GM13976 (cell line): ENCODE results near the gene CDK14.
"Not testable (repeated sequence)": the region's sequence is repeated elsewhere in the genome, so short reads cannot be mapped to it uniquely, and the experiment has no call there.

Experiments used
- DNase-seq: peaks from one replicate; pipeline ENCODE4 v3.0.0; 2012; ENCODE audit warnings: low spot score
- CTCF ChIP-seq: IDR thresholded peaks from 2 replicates; pipeline ENCODE4 v1.5.1; 2012; ENCODE audit warnings: borderline replicate concordance, mild to moderate bottlenecking; ENCODE audit not compliant: insufficient read depth; ENCODE audit errors: extremely low read depth, missing control alignments, control extremely low read depth
- in situ Hi-C: fragments of 300-500 bp; cut with MboI; formaldehyde crosslinking; loops from one replicate; pipeline ENCODE4 v1.12.0; 2022; ENCODE audit warnings: low sequenced_read_pairs, mixed read lengths, inconsistent platforms; ENCODE audit not compliant: unreplicated experiment

Gene CDK14

GRCh38 chr7:90928700-90929424 is 332.7 kb downstream of the CDK14 start:
- DNase-seq, in situ Hi-C loops: not testable (repeated sequence)
- peak; percentile 9 for TF ChIP-seq CTCF

DNA sequence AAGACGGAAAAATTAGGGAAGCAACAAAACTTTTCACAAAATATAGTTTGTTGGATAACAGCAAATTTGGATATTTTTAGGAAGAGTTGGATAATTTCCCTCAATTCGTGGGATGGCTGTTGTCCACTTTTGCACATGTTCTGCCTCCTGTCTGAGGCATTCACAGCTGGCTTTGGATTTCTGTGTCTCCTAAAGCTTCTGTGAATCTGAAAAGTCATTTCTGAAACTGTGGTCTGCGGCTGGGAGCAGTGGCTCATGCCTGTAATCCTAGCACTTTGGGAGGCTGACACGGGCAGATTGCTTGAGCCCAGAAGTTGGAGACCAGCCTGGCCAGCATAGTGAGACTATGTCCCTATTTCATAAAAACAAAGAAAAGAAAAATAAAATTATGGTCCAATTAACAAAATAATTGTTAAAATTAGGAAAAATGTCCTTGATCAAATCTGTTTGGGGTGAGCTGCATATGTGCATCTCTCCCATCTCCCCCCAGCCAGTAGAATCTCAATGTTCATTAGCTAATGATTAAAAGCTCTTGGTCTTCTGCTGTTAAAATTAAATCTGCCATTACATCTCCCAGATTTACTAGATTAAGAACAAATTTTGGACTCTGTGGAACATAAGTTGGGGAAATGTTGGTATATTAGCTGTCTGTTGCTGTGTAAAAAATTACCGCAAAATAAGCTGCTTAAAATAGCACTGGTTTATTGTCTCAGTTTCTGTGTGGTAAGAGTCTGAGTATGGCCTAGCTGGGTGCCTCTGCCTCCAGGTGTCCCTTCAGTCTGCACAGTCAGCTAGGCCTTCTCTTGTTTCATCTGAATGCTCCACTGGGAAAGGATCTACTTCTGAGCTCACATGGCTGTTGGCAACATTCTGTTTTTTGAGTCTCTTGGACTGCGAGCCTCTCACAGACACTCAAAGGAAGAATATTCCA is 336.1 kb downstream of the CDK14 start:
- in situ Hi-C loops: no loop called here
- peak; percentile 64 for DNase-seq
- TF ChIP-seq CTCF: no peak

DNA sequence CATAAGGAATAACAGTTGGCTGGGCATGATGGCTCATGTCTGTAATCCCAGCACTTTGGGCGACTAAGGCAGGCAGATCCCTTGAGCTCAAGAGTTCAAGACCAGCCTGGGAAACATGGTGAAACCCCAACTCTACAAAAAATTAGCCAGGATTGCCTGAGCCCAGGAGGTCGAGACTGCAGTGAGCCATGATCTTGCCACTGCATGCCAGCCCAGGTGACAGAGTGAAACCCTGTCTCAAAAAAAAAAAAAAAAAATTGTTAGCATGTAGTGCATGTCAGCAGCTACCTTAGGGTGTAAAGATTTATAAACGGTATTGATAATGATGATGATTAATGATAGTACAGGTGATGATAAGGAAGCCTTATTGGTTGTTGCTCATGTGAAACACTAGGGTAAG is 336.9 kb downstream of the CDK14 start:
- in situ Hi-C loops: no loop called here
- no peak for DNase-seq
- TF ChIP-seq CTCF: no peak

- in situ Hi-C loops: no loop called here
- DNase-seq: no peak
- no peak for TF ChIP-seq CTCF
Observed at GRCh38 chr7:90933984-90934383, 337.9 kb downstream of the CDK14 start.

DNA sequence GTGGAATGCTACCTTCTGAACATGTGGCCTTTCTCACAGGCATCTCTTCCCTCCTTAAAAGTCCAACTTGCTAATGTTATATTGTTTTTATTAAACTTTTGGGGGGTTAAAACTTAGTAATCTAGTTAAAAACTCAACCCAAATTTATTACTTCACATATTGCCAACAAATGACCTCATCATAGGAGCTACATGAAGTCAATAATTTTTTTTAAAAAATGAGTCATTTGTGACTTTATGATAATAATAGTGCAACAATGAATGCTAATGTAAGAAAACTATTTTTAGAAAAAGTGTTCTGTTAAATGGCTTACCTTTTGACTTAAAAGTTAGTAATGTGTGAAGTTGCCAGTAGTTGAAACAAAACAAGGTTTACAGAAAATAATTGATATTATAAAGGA is 342.2 kb downstream of the CDK14 start:
- no peak for TF ChIP-seq CTCF
- DNase-seq: no peak
- in situ Hi-C loops: no loop called here

DNA sequence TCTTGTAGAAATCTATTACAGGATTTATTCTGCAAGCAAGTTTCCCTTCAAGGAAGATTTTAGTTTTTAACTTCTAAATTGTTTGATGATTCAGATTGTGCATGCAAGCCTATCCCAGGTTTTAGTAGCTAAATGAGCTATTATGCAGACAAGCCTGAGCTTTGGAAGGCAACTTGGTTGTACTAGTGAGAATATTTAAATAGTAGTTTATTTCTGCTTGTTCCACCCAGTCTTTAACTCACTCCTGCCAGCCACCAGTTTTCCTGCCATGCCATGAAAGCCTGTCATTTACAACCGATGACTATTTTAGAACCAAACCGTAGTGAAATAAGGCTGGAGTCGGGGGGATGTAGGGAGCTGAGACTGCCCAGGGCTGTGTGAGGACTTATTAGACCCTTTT is 343.5 kb downstream of the CDK14 start:
- in situ Hi-C loops: no loop called here

More for the DNA sequence above, 343.5 kb downstream of the CDK14 start:
- TF ChIP-seq CTCF: no peak
- no peak for DNase-seq
